HG03045 (cell line): ENCODE results near the gene RECQL5.

Source experiments
- ATAC-seq: cut with Tn5 transposase; IDR thresholded peaks from one replicate; pipeline ENCODE4 v1.9.1; 2021; ENCODE audit warnings: mild to moderate bottlenecking, moderate library complexity; ENCODE audit not compliant: unreplicated experiment

The RECQL5 gene

DNA sequence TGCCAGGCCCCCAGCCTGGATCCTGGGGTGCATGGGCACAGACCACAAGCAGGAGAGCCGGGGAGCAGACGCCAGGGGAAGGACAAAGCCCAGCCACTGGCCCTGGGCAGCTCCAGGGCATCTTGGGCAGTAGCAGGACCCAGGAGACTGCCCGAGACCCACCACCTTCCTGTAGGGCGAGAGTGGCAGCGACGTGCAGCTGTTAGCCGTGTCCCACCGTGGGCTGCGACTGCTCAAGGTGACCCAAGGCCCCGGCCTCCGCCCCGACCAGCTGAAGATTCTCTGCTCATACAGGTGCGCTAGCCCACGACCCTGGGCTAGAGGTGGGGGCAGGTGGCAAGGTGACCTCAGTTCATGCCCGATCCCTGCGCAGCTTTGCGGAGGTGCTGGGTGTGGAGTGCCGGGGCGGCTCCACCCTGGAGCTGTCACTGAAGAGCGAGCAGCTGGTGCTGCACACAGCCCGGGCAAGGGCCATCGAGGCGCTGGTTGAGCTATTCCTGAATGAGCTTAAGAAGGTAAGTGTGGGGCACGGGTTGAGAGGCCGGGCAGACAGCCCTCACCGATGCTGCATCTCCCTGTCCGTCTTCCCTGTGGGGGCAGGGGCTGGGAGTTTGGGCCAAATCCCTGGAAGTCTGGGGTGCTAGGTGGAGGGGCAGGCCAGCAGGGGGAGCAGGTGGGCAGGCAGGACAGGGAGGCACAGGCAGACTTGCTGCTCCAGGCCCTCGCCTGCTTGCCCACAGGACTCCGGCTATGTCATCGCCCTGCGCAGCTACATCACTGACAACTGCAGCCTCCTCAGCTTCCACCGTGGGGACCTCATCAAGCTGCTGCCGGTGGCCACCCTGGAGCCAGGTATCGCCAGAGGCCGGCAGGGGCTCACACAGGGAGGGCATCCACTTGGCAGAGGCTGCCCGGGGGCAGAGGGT, 47.2 kb downstream of the RECQL5 start:
- ATAC-seq, result no peak

DNA sequence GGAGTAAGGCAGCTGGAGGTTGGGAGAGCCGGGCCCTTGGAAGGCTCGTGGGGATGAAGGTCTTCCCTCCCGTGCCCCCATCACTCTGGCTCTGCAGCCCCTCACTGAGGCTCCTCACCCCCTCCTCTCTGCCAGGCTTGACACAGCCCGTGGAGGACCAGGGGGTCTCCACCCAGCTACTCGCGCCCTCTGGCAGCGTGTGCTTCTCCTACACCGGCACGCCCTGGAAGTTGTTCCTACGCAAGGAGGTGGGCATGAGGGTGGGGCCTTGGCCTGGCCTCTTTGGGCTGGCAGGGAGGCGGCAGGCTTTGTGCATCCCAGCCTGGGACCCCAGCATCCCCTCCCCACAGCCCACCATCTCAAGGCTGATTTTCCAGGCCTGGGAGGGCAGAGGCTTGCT, 49.3 kb downstream of the RECQL5 start:
- ATAC-seq, result no peak

DNA sequence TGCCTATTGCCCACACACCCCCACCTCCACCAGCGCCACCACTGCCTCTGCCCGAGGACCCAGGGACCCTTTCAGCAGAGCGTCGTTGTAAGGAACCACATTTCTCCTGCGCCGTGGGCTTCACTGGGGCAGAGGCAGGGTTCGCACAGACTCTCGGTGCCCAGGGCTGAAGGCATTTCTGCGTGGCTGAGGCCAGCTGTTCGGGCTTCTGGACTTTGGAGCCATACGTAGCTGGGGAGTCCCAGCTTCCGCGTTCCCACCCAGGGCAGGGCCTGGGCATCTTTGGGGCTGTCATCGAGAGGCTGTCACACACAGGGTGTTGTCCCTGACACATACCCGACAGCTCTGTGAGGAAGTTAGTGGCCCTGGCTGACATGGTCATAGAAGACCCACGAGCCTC, 49.7 kb downstream of the RECQL5 start:
- ATAC-seq, result no peak

DNA sequence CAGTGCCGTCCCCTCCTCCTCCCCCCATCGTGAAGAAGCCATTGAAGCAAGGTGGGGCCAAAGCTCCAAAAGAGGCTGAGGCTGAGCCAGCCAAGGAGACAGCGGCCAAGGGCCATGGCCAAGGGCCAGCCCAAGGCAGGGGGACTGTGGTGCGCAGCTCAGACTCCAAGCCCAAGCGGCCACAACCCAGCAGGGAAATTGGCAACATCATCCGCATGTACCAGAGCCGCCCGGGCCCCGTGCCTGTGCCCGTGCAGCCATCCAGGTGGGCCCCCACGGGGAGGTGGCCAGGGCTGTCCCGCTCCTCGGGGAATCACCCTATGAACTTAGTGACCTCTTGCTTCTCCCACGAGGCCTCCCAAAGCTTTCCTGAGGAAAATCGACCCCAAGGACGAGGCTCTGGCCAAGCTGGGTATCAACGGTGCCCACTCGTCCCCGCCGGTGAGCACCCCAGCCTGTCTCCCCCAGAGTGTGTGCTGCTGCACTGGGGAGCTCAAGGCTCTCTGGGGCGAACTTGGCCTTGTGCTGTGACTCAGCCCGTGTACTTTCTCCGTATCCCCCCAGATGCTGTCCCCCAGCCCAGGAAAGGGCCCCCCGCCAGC, 50.3 kb downstream of the RECQL5 start:
- ATAC-seq, result no peak

DNA sequence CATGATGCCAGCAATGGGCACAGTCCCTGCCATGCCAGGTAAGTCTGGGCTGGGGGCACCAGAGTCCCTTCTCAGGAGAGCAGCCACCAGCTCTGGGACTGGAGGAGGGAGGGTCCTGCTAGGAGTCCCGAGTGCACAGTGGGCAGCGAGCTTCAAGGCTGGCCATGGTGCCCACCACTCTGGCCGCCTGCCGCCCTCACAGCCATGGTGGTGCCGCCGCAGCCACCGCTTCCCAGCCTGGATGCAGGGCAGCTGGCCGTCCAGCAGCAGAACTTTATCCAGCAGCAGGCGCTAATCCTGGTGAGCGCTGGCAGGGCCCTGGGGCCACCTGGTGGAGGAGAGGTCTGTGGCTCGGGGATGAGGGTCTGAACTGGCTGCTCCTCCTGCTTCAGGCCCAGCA, 51.7 kb downstream of the RECQL5 start:
- ATAC-seq, result no peak

DNA sequence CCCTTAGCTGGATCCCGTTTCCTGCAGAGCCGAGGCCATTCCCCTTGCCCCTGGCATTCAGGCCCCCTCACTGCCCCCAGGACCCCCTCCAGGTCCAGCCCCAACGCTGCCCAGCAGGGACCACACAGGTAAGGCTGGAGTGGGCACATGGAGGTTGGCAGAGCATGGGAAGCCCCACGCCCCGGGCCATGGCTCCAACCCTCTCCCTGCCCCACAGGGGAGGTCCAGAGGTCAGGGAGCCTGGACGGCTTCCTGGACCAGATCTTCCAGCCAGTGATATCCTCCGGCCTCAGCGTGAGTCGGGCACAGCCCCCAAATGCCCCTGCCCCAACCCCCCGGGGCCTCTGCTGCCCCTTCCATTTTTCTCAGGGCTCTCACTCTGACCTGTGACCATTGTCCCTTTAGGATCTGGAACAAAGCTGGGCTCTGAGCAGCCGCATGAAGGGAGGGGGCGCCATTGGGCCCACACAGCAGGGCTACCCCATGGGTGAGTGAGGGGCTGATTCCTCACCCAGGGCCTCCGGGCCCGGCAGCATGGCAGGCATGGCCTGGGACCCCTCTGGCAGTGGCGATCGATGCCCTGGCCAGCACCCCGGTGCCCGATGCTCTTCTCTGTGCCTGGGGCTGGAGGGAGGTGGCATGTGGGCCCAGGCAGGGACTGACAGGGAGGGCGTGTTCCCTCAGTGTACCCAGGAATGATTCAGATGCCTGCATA, 52.2 kb downstream of the RECQL5 start:
- no peak for ATAC-seq

DNA sequence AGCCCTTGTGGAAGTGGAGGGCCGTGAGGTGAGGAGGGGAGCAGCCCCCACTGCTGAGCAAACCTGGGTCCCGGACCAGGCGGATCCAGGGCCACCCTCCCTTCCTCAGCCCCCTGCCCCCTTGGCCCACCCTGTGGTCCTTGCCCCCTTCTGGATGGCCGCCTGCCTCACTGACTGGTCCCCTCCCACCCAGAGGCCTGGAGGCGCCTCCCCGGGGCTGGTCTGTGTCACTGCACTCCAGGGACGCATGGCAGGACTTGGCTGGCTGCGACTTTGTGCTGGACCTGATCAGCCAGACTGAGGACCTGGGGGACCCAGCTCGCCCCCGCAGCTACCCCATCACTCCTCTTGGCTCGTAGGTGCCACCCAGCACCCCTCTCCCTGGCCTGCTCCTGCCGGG, 52.9 kb downstream of the RECQL5 start:
- ATAC-seq, result no peak

DNA sequence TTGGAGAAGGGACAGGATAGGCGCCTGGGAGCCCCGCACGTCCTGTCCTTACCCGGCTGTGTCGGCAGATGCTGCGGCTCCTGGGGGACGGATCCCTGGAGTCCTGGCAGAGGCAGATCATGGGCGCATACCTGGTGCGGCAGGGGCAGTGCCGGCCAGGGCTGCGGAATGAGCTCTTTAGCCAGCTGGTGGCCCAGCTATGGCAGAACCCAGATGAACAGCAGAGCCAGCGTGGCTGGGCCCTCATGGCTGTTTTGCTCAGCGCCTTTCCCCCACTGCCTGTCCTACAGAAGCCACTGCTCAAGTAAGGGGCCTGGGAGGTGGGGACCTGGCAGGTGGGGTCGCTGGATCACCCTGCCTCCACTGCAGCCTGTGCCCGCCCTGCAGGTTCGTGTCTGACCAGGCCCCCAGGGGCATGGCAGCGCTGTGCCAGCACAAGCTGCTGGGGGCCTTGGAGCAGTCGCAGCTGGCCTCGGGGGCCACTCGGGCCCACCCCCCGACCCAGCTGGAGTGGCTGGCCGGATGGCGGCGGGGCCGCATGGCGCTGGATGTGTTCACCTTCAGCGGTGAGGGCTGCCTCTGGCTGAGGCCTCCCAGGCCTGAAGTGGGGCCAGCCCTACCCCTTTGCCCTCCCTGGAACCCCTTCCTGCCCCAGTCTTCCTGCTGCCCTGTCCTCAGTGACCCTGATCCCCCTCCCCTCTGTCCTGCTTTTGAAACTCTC, 53.9 kb downstream of the RECQL5 start:
- no peak for ATAC-seq

DNA sequence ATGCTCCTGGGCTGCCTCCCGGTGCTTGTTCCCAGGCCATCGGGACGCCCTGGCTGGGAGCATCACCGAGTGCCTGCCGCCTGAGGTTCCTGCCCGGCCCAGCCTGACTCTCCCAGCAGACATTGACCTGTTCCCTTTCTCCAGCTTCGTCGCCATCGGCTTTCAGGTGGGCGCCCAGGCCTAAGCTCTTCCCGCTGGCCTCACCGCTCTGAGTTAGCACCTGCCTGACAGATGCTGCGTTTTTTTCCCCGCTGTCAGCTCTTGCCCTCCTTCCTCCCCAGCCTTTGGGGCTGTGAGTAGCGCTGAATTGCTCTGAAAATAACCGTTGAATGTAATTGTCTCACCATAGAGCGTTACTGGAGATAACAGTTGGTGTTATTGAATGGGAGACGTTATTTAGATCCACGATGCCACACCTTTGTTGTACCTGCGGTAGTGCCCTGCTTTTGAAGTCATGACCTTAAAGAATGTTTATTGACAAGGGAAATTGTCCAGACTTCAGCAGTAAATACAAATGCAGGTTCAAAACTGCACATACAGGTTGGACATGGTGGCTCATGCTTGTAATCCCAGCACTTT, 55.0 kb downstream of the RECQL5 start:
- no peak for ATAC-seq

DNA sequence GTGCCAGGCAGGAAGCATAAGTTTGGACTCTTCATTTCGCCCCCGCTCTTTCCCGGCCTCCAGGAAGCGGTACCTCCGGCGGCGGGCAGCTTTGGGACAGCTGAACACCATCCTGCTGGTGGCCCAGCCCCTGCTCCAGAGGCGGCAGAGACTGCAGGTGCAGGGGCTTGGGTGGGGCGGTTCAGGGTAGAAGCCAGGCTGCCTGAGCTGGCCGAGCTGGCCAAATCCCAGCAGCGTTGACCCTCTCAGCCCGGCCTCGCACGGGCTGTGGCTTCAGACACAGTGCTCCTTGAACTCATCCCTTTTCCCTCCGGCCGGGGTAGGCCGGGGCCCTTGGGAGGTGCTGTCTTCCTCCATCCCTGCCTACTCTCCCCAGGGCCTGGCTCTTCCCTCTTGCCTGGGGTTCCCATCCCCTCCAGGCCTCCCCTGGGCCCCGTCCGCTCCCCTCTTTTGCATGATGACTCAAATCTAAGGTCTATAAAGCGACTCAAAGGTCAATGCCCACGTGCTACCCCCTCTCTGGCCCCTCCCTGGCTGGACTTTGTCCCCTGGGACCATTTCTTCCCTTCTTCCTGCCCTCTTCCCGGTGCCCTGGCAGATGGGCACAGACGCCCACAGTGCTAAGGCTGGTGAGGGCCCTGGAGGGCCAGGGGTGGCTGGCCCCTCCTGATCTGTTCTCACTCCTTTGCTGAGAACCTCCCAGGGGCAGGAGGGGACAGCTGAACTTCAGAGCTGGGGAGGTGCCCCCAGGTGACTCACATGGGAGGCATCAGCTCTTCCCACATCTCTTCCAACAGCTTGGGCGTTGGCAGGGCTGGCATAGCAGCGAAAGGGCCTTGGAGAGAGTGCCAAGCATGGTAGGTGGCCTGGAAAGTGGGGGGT, 56.6 kb downstream of the RECQL5 start:
- no peak for ATAC-seq

DNA sequence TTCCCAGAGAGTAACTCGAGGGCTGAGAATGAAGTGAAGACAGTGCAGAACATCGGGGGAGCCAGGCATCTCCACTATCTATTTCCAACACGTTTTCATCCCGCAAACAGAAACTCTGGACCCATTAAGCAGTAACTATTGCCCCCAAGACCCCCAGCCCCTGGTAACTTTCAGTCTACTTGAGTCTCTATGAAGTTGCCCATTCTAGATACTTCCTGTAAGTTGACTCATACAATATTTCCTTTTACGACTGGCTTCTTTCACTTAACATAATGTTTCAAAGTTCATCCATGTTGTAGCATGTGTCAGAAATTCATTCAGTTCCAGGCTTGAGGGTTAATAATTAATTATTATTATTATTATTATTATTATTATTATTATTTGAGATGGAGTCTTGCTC, 59.9 kb downstream of the RECQL5 start:
- ATAC-seq, result no peak

DNA sequence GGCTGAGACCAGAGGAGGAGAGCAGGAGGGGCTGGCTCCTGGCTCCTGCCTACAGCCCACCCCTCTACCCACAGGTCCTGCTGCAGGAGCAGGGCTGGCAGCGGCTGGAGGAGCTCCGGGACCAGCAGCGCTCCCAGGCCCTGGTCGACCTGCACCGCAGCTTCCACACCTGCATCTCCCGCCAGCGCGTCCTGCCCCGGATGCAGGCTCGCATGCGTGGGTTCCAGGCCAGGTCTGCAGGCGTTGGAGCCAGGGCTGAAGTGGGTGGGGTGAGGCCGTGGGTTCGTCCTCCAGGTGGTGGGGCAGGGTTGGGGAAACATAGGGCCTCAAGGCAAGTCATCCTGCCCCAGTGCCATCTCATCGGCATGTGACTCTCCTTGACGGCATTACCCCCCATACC, 61.2 kb downstream of the RECQL5 start:
- ATAC-seq, result no peak

DNA sequence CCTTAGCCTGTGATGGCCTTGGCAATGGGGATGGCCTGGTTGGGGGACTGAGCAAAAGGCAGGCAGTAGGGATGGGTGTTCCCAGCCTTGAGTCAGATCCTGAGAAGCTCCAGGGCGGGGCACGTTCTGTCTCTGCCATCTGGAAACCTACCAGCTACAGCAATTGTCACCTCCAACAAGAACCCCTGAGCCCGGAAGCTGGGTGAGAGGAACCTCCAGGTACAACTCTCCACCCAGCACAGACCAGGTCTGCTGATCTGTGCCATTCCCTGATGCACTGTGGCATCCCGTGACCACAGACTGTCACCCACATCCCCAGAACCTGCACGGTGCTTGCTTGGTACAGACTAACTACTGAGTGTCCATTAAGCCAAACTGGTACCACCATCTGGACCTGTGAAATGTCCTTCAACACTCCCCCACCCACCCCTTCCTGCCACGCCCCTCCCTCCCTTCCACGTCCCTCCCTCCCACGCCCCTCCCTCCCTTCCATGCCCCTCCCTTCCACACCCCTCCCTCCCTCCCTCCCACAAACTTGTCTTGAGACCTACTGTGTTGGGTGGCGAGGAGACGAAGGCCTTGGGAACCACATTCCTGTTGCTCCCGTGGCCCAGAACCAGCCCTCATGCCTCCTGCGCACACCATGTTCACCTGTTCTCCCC, 62.8 kb downstream of the RECQL5 start:
- ATAC-seq, result no peak

DNA sequence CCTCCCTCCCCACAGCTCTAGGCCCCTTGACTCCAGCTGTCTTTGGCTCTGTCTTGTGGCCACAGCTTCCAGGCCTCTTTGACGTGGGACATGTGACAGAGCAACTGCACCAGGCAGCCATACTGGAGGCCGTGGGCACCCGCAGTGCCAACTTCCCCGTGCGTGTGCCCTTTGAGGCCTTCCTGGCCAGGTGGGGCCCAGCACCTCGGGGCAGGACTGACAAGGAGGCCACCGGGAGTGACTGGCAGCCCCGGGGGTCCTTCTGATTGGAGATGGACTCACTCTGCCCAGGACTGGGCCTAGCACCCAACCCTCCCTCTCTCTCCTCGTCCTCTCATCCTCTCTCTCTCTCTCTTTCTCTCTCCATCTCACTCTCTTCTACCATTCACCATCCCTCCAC, 63.8 kb downstream of the RECQL5 start:
- no peak for ATAC-seq

DNA sequence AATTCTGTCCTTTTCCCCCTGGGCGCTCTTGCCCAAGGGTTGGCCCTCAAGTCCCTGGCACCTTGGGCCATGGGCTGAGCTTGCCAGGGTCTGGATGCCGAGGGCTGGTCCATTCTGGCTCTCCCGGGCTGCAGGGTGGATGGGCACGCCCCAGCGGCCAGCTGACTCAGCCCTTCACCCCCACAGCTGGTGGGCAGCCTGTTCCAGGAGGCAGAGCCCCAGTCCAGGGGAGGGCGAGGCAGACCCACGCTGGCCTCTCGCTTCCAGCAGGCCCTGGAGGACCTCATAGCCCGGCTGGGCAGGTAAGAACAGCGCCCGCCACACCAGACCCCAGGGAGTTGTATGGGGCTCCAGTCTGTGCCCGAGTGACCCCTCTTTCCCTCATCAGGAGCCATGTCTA, 64.3 kb downstream of the RECQL5 start:
- ATAC-seq, result no peak

DNA sequence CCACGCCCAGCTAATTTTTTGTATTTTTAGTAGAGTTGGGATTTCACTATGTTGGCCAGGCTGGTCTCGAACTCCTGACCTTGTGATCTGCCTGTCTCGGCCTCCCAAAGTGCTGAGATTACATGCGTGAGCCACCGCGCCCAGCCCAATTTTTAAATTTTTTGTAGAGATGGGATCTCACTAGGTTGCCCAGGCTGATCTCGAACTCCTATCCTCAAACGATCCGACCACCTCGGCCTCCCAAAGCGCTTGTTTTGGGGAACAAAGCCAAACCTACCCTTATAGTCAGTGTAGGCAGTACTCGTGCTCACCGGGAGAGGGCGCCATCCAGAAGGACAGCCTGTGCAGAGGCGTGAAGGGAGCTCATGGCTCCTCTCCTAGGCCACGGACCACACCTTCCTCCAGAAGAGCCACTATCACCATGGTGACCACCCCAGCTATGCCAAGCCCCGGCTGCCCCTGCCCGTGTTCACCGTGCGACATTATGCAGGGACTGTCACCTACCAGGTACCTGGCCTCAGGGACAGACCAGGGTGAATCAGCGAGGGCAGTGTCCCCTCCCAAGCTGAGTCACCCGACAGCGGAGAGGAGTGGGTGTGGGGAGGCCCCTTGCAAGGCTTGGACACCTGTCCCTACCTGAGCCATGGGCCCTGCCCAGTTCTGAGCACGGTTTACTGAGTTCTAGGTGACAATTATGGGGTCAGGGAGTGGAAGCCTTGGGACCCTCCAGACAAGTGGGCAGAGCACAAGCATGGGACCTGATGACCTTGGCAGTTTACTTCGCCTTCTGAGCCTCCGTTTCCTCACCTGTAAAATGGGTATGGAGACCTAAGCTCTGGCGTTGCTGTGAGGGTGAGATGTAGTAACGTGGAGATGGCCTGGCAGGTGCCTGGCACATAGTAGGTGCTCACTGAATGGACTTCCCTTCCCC, 65.6 kb downstream of the RECQL5 start:
- no peak for ATAC-seq

DNA sequence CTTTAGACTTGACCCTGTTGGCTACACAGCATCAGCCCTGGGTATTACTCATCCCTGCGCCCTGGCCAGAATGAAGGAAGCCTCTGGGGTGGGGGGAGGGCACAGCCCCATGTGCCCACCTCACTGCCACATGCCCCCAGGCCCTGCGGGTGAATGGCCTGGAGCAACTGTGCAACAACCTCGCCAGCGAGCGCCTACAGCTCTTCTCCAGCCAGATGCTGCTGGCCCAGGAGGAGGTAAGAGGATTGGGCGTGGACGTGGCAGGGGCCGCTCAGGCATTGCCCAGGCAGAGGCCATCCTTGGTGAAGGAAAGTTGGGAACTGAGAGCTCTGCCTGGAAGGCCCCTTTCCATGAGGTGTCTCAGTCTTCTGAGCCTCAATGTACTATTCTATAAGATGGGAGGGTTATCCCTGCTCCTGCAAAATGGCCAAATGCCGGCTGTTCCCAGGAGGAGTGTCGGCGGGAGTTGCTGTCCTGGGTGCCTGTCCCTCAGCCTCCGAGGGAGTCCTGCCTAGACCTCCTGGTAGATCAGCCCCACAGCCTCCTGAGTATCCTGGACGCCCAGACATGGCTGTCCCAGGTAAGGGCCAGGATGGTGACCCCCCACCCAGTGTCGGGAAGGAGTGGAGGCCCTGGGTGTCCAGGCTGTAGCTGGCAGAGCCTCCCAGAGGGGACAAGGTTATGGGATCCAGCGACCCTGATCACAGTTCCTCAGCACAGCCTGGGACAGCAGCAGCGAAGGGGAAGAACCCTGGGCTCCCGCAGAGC, 70.5 kb downstream of the RECQL5 start:
- no peak for ATAC-seq

DNA sequence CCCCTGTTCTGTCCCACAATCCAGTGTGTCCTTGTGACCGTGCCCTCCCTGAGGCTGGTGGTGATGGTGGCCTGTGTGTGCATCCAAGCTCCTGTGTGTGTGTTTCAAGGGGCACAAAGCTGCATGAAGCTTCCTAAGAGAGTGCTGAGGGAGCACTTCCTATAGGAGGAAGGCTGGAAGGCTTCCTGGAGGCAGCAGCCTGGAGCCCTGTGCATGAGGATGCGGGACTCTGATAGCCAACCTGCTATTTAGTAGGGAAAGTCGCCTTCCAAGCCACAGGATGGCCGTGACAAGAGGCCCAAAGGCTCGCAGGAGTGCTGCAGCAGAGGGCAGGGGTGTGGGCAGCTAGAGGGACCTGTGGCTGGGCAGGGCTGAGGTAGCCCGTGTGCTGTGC, 71.0 kb downstream of the RECQL5 start:
- ATAC-seq, result no peak
